Liver (tissue), 9 donors: ENCODE data around the gene LPGAT1. TPM values are rescaled to one million over a fixed set of nuclear protein-coding genes. Genes with fewer than 3 reads are reported as not detected.

Experiments
- DNase-seq: peaks from one replicate; pipeline ENCODE4 v3.0.0-alpha.2; 2017; ENCODE audit warnings: low spot score
- H3K27ac ChIP-seq, 2 donors: one replicate each; pipeline ENCODE4 v1.7.0; 2013; ENCODE audit warnings: inconsistent platforms in 2 of 2, low read length in 2 of 2, control low read depth in 1 of 2, low read depth in 1 of 2, mild to moderate bottlenecking in 1 of 2
- H3K27me3 ChIP-seq, 4 donors: one replicate each; pipeline versions ENCODE4 v1.6.1 to v1.7.0; 2013; ENCODE audit warnings: low read length in 3 of 4, inconsistent platforms in 1 of 4, mild to moderate bottlenecking in 1 of 4, moderate library complexity in 1 of 4; ENCODE audit not compliant: control insufficient read depth in 4 of 4, insufficient read depth in 4 of 4
- H3K36me3 ChIP-seq, 4 donors: one replicate each; pipeline versions ENCODE4 v1.6.1 to v1.7.0; 2013; ENCODE audit warnings: low read length in 3 of 4, mild to moderate bottlenecking in 3 of 4, low read depth in 1 of 4, moderate library complexity in 1 of 4; ENCODE audit not compliant: control insufficient read depth in 4 of 4, insufficient read depth in 3 of 4
- H3K4me1 ChIP-seq, 4 donors: one replicate each; pipeline versions ENCODE4 v1.6.1 to v1.7.0; 2013; ENCODE audit warnings: low read length in 3 of 4, mild to moderate bottlenecking in 3 of 4, moderate library complexity in 1 of 4; ENCODE audit not compliant: control insufficient read depth in 4 of 4, insufficient read depth in 4 of 4
- H3K4me3 ChIP-seq, 3 donors: one replicate each; pipeline versions ENCODE4 v1.6.1 to v1.7.0; 2013; ENCODE audit warnings: low read length in 3 of 3, control low read depth in 1 of 3, low read depth in 1 of 3, mild to moderate bottlenecking in 1 of 3
- H3K9ac ChIP-seq, 2 donors: one replicate each; pipeline ENCODE4 v1.7.0; 2013; ENCODE audit warnings: low read length in 2 of 2, mild to moderate bottlenecking in 2 of 2, moderate library complexity in 2 of 2, control low read depth in 1 of 2, low read depth in 1 of 2
- H3K9me3 ChIP-seq, 4 donors: one replicate each; pipeline versions ENCODE4 v1.6.1 to v1.7.0; 2013; ENCODE audit warnings: low read length in 3 of 4; ENCODE audit not compliant: control insufficient read depth in 4 of 4
- ATF3 ChIP-seq: IDR thresholded peaks from 2 replicates; pipeline ENCODE4 v1.6.1; 2016; ENCODE audit warnings: antibody characterized with exemption
- EGR1 ChIP-seq, 2 donors: IDR thresholded peaks; 2 replicates each; pipeline ENCODE4 v1.6.1; 2016 to 2018; ENCODE audit warnings: antibody characterized with exemption in 2 of 2, low read depth in 2 of 2
- FOXA1 ChIP-seq: IDR thresholded peaks from 2 replicates; pipeline ENCODE4 v1.6.1; 2016; ENCODE audit warnings: antibody characterized with exemption
- FOXA2 ChIP-seq: IDR thresholded peaks from 2 replicates; pipeline ENCODE4 v1.6.1; 2016; ENCODE audit warnings: antibody characterized with exemption
- HNF4A ChIP-seq, 2 donors: conservative IDR thresholded peaks; 2 replicates each; pipeline ENCODE4 v1.6.1; 2016; ENCODE audit warnings: antibody characterized with exemption in 2 of 2, mild to moderate bottlenecking in 2 of 2
- HNF4G ChIP-seq: IDR thresholded peaks from 2 replicates; pipeline ENCODE4 v1.6.1; 2016; ENCODE audit warnings: antibody characterized with exemption
- NR2F2 ChIP-seq: IDR thresholded peaks from 2 replicates; pipeline ENCODE4 v1.6.1; 2016; ENCODE audit warnings: antibody characterized with exemption
- RAD21 ChIP-seq, 2 donors: IDR thresholded peaks; 2 replicates each; pipeline ENCODE4 v1.6.1; 2016; ENCODE audit warnings: antibody characterized with exemption in 2 of 2, mild to moderate bottlenecking in 2 of 2
- REST ChIP-seq: IDR thresholded peaks from 2 replicates; pipeline ENCODE4 v1.6.1; 2016; ENCODE audit warnings: antibody characterized with exemption, mild to moderate bottlenecking
- RXRA ChIP-seq, 2 donors: IDR thresholded peaks; 2 replicates each; pipeline ENCODE4 v1.6.1; 2017 to 2018; ENCODE audit warnings: antibody characterized with exemption in 2 of 2, mild to moderate bottlenecking in 1 of 2
- SP1 ChIP-seq: IDR thresholded peaks from 2 replicates; pipeline ENCODE4 v1.6.1; 2018; ENCODE audit warnings: antibody characterized with exemption, mild to moderate bottlenecking
- TAF1 ChIP-seq: conservative IDR thresholded peaks from 2 replicates; pipeline ENCODE4 v1.6.1; 2016; ENCODE audit warnings: antibody characterized with exemption, mild to moderate bottlenecking
- YY1 ChIP-seq: IDR thresholded peaks from 2 replicates; pipeline ENCODE4 v1.6.1; 2016; ENCODE audit warnings: antibody characterized with exemption, mild to moderate bottlenecking
- WGBS: extraction: QIAGEN DNeasy Blood & Tissue Kit; methylation state at CpG from one replicate; pipeline ENCODE4 v1.1.7; 2013; 5-methylcytosine and 5-hydroxymethylcytosine counted together
- polyA plus RNA-seq, 2 donors: library from polyadenylated mRNA; stranded (reverse) in 1 of 2; unstranded in 1 of 2; fragments of 200-250 nt in 1 of 2; fragments of >200 nt in 1 of 2; fragmentation: Nextera tagmentation in 1 of 2; extraction: Ambion mirVana in 1 of 2; gene quantifications; one replicate each; pipeline versions ENCODE4 v1.2.1 to v1.2.3, GENCODE V29; 2013 to 2015
- total RNA-seq, 2 donors: library from RNA; depleted of rRNA; stranded (reverse); fragments of >200 nt; gene quantifications; one replicate each; pipeline ENCODE4 v1.2.3, GENCODE V29; 2014
- TF ChIP-seq, protein P1 (sequence below): IDR thresholded peaks from 2 replicates; pipeline ENCODE4 v1.6.1; 2016; ENCODE audit warnings: antibody characterized with exemption
- TF ChIP-seq, protein P2 (sequence below): fragments of 150-350 bp; IDR thresholded peaks from 2 replicates; pipeline ENCODE4 v1.5.1; 2017; ENCODE audit warnings: improper control_type of control experiment, low read depth, low read length; ENCODE audit not compliant: missing input control
- TF ChIP-seq, protein P3 (sequence below): IDR thresholded peaks from 2 replicates; pipeline ENCODE4 v1.6.1; 2016; ENCODE audit warnings: antibody characterized with exemption
- donor health status: healthy.
- donor health status: healthy.
- donor health status: healthy.
- donor health status: healthy.
- donor health status: healthy.

The LPGAT1 gene
- total and polyA plus RNA-seq, 4 donors = 11.6 to 53.8 (median 32.2) TPM

- Histone ChIP-seq H3K36me3 (peaks cover 6 to 35% (median 22%) of the 10 kb centered on the region in 4 donors), H3K4me1 (no peaks in the 10 kb centered on the region), H3K9me3 (no peaks in the 10 kb centered on the region), H3K9ac (no peak overlapping the region), H3K27ac (no peak overlapping the region), H3K4me3 (no peak overlapping the region), H3K27me3 (no peaks in the 10 kb centered on the region)
- WGBS = 84% methylated on average over 4 of the region's 4 CpGs
- TF ChIP-seq, protein P1, sequence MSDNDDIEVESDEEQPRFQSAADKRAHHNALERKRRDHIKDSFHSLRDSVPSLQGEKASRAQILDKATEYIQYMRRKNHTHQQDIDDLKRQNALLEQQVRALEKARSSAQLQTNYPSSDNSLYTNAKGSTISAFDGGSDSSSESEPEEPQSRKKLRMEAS = no peak
- TF ChIP-seq HNF4A (conservative IDR thresholded peaks at IDR 0.05) (no peak), TAF1 (no peak), REST (no peak), YY1 (no peak), NR2F2 (no peak), EGR1 (IDR thresholded peaks at IDR 0.05; ENCODE audit: low read depth in 2 of 2) (no peak), ATF3 (no peak), RXRA (IDR thresholded peaks at IDR 0.05) (no peak), FOXA2 (no peak), RAD21 (IDR thresholded peaks at IDR 0.05) (no peak), SP1 (no peak), HNF4G (no peak), FOXA1 (no peak)
- TF ChIP-seq, protein P2, sequence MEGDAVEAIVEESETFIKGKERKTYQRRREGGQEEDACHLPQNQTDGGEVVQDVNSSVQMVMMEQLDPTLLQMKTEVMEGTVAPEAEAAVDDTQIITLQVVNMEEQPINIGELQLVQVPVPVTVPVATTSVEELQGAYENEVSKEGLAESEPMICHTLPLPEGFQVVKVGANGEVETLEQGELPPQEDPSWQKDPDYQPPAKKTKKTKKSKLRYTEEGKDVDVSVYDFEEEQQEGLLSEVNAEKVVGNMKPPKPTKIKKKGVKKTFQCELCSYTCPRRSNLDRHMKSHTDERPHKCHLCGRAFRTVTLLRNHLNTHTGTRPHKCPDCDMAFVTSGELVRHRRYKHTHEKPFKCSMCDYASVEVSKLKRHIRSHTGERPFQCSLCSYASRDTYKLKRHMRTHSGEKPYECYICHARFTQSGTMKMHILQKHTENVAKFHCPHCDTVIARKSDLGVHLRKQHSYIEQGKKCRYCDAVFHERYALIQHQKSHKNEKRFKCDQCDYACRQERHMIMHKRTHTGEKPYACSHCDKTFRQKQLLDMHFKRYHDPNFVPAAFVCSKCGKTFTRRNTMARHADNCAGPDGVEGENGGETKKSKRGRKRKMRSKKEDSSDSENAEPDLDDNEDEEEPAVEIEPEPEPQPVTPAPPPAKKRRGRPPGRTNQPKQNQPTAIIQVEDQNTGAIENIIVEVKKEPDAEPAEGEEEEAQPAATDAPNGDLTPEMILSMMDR = no peak
- TF ChIP-seq, protein P3, sequence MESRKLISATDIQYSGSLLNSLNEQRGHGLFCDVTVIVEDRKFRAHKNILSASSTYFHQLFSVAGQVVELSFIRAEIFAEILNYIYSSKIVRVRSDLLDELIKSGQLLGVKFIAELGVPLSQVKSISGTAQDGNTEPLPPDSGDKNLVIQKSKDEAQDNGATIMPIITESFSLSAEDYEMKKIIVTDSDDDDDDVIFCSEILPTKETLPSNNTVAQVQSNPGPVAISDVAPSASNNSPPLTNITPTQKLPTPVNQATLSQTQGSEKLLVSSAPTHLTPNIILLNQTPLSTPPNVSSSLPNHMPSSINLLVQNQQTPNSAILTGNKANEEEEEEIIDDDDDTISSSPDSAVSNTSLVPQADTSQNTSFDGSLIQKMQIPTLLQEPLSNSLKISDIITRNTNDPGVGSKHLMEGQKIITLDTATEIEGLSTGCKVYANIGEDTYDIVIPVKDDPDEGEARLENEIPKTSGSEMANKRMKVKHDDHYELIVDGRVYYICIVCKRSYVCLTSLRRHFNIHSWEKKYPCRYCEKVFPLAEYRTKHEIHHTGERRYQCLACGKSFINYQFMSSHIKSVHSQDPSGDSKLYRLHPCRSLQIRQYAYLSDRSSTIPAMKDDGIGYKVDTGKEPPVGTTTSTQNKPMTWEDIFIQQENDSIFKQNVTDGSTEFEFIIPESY = no peak
- no peak for DNase-seq
Measured at GRCh38 chr1:211775170-211775569, 55.4 kb downstream of the LPGAT1 start.

DNA sequence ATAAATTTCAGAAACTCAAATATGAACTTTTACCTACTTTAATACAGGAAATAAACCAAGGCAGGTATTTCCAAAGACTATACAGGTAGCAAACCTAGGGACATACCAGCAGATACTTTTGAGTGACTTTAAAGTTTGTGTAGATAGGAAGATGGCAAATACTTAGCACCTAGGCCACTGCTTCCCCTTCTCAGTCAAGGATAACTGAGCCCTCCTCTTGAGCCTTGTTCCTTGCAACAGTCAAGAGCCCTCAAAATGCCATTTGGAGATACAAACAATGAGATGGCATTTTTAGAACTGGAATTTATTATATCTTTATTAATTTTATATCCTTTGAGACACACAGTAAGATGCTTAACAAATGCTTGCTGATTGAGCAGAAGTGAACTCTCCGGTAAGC, 65.9 kb downstream of the LPGAT1 start:
- TF ChIP-seq REST (no peak), ATF3 (no peak), HNF4G (no peak), NR2F2 (no peak)
- no peak for DNase-seq
- no peaks in the 10 kb centered on the region for H3K27me3 ChIP-seq
- H3K9me3 ChIP-seq = no peaks in the 10 kb centered on the region
- H3K36me3 ChIP-seq = peaks cover 0 to 13% (median 6%) of the 10 kb centered on the region in 4 donors
- H3K4me3 ChIP-seq = no peak overlapping the region
- peaks cover 0 to 2% (median under 1%) of the 10 kb centered on the region in 4 donors for H3K4me1 ChIP-seq
- no peak overlapping the region for H3K27ac ChIP-seq
- H3K9ac ChIP-seq = no peak overlapping the region
- 97% methylated on average over 1 of the region's 1 CpG for whole genome bisulfite sequencing
